ENCODE results near the gene BTN3A1.

DNA sequence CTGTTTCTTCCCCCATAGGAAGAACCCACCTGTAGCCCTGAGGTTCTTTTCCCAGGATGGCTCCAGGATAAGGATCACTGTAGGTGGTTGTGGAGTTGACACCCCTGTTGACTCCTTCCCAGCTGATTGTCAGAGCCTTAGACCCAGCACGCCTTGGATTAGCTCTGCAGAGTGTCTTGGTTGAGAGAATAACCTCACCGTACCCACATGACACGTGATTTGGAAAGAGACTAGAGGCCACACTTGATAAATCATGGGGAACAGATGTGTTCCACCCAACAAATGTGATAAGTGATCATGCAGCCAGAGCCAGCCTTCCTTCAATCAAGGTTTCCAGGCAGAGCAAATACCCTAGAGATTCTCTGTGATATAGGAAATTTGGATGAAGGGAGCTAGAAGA, 12.2 kb downstream of the BTN3A1 start:
- TF ChIP-seq YY1 (IDR thresholded peaks at IDR 0.05; ENCODE audit: insufficient read depth, insufficient read length) (no peak), ZNF274 (IDR thresholded peaks at IDR 0.05; ENCODE audit: low read depth, low read length) (no peak)

All from NT2/D1 (cell line).